GM18498 (cell line): ENCODE measurements around the gene GGTA1.
"Not testable (repeated sequence)": the region's sequence is repeated elsewhere in the genome, so short reads cannot be mapped to it uniquely, and the experiment has no call there.

ENCODE experiments used
- ATAC-seq: cut with Tn5 transposase; IDR thresholded peaks from one replicate; pipeline ENCODE4 v1.9.1; 2021; ENCODE audit warnings: mild to moderate bottlenecking, moderate library complexity; ENCODE audit not compliant: unreplicated experiment

Gene GGTA1

DNA sequence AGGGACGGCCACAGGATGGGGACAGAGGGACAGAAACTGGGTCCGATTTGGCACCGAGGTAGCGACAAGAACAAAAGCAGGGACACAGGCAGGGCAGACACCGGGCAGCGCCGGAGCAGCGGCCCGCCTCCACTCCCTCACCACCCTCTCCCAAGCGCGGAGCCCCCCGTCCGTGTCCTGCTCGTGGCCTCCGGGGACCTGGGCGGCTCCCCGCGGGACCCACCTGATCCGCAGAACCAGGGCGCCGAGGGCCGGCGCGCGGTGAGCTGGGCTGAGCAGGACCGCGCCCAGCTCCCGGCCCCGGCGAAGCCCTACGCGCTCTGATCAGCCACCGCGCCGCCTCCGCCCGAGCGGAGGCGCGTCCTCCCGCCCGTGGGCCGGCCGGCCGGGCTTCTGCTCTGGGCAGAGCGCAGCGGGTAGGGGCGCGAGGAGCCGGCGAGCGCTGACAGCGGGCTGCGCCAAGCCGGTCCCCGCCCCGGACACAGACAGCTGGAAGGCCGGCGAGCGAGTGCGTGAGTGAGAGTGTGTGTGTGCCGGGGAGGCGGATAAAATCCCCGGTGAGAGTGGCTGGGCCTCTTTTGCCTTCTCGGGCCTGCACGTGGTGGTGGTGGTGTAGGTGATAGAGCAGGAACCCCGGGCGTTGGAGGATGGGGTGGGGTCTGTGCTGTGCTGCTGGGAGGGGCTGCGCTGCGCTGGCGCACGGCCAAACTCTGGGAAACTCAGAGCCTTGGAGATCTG, at the start of gene GGTA1:
Gene GGTA1, minus strand, starts transcription at position 418 of the 738 bp plus-strand sequence. CDS start 31,922 bp downstream, outside the sequence.
- ATAC-seq = no peak

DNA sequence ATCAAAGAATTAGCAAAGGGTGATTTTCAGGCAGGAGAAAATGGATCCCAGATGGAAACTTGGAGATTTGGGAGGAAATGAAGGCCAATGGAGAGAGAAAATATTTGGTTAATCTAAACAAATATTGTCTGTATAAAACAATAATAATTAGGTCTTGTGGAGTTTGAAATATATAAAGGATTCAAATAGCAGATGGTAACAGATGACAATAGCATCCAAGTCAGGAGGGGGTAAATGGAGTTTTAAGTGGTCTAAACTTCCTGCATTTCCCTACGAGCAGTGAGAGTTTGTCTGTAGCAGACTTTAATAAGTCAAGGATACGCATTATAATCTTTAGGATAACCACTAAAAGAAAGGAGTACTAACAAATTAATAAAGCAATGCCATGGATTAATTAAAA, 49.0 kb upstream of the GGTA1 start:
- no peak for ATAC-seq

DNA sequence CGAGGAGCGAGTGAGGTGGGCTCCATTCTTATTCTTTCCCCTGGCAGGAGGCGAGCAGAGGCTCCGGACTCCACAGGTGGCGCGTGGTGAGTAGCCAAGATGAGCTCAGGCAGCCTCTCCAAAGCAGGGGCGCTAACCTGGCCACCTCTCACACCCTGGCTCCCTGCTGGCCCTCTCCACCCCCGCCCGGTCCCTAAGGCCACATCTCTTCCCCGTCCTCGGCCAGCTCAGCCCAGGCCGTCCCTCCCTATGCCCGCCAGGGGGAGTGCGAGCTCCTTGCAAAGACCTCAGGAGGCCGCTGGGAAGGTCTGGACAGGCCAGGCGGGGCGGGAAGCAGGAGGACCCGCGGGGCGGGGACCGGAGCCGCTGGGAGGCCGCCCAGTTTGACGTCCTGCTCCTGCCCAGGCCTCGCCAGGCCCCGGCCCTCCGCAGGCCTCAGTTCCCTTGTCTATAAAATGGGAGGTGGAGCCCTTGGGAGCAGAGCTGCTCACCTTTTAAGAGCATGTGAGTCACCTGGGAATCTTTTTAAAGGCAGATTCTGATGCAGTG, 46.3 kb upstream of the GGTA1 start:
- ATAC-seq = peak; percentile 83

GRCh38 chr9:121545150-121545874, 45.7 kb upstream of the GGTA1 start:
- ATAC-seq = no peak

DNA sequence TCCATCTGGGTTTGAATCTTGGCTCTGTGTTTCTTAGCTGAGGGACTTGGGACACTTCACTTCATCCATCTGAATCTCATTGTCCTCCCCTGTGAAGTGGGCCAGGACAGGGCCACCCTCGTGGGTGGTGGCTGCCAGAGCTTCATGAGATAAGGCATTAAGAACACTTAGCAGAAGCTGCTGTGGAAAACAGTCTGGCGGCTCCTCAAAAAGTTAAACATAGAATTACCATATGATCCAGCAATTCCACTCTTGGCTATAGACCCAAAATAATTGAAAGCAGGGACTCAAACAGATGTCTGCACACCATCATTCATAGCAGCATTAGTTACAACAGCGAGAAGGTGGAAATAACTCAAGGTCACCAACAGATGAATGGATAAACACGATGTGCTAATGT, 42.4 kb upstream of the GGTA1 start:
- no peak for ATAC-seq

DNA sequence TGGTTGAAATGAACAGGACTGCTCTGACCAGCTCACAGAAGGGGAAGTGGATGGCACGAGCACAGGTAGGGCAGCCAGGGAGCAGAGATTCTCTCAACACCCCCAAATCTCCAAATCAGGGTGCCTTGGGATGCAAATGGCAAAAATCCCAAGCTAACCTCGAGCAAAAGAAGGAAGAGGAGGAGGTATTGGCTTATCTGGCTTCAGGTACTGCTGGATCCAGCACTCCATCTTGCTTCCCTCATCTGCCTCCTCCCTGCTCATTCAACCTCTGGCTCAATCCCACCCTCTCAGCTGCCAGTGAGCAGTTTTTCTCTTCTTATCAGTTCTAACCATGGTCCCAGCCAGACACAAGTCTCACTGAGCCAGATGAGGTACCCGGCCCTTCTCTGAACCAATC, 41.6 kb upstream of the GGTA1 start:
- ATAC-seq = no peak

GRCh38 chr9:121538221-121538620, 38.6 kb upstream of the GGTA1 start:
- no peak for ATAC-seq

DNA sequence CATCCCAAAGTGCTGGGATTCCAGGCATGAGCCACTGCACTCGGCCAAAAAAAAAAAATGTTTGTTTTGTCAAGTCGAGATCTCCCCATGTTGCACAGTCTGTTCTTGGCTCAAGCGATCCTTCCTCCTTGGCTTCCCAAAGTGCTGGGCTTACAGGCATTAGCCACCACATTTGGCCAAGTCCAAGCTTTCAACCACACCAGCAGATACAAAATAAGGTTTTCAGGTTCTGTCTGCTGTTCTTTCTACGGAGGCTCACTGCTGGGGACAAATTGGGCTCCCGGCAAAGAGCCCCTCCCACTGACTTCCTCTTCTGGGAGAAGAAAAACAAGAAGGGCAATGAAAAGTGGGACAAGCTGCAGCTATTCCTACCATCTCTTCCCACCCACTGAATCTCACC, 37.6 kb upstream of the GGTA1 start:
- no peak for ATAC-seq

- no peak for ATAC-seq
Measured at GRCh38 chr9:121532881-121533280, 33.2 kb upstream of the GGTA1 start.

DNA sequence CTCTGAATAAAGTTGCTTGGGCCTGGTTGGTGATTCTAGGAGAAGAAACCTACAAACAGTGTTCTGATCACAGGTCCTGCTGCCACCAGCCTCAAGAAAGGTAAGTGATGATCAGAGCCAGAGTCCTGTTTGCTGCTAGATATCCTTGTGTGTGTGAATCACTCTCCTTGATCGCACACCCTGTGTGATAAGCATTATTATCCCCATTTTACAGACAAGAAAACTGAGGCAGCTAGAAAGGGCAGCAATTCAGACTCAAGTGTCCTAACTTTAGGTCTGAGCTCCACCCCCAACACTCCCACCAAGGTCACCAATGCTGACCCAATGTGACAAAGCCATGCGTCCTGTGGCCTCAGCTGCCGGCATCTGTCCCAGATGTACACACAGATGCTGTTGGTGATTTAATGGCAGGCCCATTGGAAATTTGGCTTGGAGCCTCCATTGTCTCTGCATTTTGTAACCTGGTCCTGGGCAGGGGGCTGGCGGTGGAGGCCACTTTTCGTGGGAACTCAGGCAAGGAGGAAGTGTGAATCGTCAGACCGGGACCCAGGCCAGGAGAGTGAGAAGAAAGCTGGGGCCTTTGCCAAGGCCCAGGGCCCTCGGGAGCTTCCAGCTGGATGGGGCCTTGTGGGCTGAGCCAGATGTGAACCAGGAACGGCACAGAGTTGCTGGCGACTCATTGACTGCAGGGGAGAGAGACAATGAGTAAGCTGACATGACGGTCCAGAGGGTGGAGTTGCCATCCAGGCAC, 29.8 kb upstream of the GGTA1 start:
- ATAC-seq = no peak

GRCh38 chr9:121528642-121529041, 29.0 kb upstream of the GGTA1 start:
- ATAC-seq = no peak

- no peak for ATAC-seq
Measured at GRCh38 chr9:121527371-121527770, 27.7 kb upstream of the GGTA1 start.

- not testable (repeated sequence) for ATAC-seq
Measured at GRCh38 chr9:121519688-121520087, 20.0 kb upstream of the GGTA1 start.

DNA sequence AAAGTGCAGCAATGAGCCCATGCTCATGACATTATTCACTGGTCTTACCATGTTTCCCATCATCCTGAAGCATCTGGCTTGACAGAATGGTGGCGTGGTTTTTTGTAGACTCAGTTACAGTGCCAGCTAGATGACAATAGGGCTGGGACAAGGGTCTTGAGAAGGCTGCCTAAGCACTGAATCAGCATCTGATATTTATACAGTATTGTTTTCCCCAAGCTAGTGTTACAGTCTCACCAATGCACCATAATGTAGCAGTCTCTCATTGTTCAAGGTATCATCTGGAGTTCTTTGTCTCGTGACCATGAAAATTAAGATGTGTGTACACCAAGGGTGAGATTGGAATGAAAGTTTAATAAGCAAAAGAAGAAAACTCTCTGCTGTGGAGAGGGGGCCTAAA, 19.0 kb upstream of the GGTA1 start:
- ATAC-seq = no peak

- not testable (repeated sequence) for ATAC-seq
Measured at GRCh38 chr9:121513166-121513565, 13.5 kb upstream of the GGTA1 start.

DNA sequence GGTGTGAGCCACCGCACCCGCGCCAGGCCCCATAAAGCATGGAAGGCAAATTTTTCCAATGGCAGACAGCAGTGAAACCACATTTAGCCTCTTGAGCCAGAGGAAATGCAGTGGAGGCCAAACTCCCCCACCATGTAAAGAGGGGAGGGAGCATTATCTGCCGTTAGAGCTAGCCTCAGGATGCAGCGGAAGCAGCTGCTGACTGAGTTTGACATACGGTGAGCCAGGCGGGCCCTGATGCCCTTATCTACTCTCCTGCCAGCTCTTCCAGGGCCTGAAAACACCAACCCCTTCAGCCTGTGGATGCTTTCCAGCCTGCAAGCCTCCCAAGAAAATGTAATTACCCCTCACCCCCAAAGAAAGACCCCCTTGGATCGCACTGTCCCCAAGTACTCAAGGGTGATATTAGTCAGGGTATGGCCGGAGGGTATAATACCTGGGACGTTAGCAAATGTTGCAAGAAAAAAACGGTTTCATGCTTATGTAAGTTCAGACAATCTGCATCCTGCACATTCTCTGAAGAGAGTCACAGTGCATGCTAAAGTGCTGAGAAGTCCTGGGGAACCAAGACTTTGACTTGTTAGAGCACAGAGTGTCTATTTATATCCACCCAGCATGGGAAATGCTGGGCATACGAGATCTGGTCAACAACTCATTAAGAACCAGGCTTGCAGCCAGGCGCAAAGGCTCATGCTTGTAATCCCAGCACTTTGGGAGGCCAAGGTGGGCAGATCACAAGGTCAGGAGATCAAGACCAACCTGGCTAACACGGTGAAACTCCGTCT, 11.3 kb upstream of the GGTA1 start:
- ATAC-seq = no peak

DNA sequence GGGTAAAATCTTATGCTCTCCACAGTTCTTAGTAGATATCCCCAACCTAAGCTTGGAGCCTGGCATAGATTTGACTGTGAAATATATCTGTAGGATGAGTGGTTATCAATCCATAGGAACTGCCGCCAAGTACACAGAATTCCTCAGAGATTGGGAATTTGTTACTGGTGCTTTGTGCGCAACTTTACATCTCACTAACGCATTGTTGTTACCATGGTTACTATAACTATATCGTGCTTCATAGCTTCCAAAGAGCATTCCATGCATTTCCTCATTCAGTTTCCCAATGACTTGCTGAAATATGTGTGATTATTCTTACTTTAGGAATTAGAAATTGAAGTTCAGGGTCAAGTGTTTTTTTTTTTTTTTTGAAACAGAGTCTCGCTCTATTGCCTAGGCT, 9.5 kb upstream of the GGTA1 start:
- ATAC-seq = no peak

GRCh38 chr9:121508415-121508814, 8.8 kb upstream of the GGTA1 start:
- ATAC-seq = no peak

DNA sequence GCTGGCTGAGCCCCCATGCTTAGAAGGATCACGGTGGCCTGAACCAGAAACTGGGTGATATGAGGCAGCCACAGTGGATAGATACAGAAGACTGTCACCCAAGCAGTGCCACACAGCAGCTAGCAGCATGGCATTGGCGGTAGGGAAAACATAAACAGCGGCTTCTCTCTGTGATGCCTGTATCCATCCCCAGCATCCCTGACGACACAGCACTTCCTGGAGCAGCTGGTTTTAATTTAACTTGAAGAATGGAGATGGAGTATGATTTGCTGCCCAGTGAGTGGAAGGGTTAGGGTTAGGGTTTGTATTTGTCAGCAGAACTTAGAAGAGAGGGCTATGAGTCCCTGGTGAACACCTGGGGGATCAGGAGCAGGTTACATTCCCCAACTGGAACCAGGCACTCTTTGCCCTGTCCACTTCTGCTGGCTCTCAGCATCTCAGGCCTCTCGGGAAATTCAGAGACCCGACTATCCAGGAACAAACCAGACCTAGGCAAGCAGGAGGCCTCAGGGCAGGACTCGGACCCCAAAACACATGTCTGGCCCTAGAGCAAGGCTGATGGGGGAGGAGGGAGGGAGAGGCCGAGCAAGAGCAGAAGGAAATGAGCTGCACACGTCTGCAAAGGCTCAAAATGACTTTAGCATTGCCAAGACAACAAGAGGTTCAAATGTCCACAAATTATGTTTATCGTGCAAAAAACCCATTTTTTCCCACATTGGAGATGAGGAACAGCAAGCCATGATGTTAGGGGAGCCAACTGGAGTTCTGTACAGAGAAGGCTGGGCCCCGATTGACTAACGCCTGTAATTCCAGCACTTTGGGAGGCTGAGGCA, 6.5 kb upstream of the GGTA1 start:
- no peak for ATAC-seq

- no peak for ATAC-seq
Measured at GRCh38 chr9:121503444-121503843, 3.8 kb upstream of the GGTA1 start.
